ENCODE data around the gene MATCAP1. TPM values are rescaled to one million over a fixed set of nuclear protein-coding genes. Genes with fewer than 3 reads are reported as not detected.

The MATCAP1 gene
- total RNA-seq, 1 experiment from 2014 or later, result 7.0 TPM

- DNase-seq (ENCODE audit: low read depth), result no peak
These were observed 38.8 kb downstream of the MATCAP1 start for GRCh38 chr16:67144943-67145342.

- DNase-seq (ENCODE audit: low read depth), result no peak
These were observed 41.4 kb downstream of the MATCAP1 start for GRCh38 chr16:67142342-67142741.

- no peak for DNase-seq (ENCODE audit: low read depth)
These were observed 42.4 kb downstream of the MATCAP1 start for GRCh38 chr16:67141391-67141790.

- no peak for DNase-seq (ENCODE audit: low read depth)
These were observed 46.2 kb downstream of the MATCAP1 start for GRCh38 chr16:67137605-67138004.

- DNase-seq (ENCODE audit: low read depth), result no peak
These were observed 54.3 kb downstream of the MATCAP1 start for GRCh38 chr16:67129422-67129821.

- DNase-seq (ENCODE audit: low read depth), result no peak
These were observed 54.9 kb downstream of the MATCAP1 start for GRCh38 chr16:67128887-67129286.

GRCh38 chr16:67128417-67128816, 55.3 kb downstream of the MATCAP1 start:
- DNase-seq (ENCODE audit: low read depth), result no peak

Small RNA genes lying within 50 kb of the gene (small RNA-seq; reads per million reads assigned to genes)
- not detected for gene MIR328

Other genes with a start within 250 kb of the MATCAP1 start
- gene CIAO2B, start 249.6 kb downstream of the MATCAP1 start, total RNA-seq (2014; rRNA removed; shearing (Covaris generic)), result 230 and 244 TPM in 2 replicates
- 19.3 and 24.0 TPM in 2 replicates for gene CES2, start 248.4 kb downstream of the MATCAP1 start, total RNA-seq (2014; rRNA removed; shearing (Covaris generic))
- gene CES3, start 222.7 kb downstream of the MATCAP1 start, total RNA-seq (2014; rRNA removed; shearing (Covaris generic)), result 0.53 and 1.2 TPM in 2 replicates
- gene CES4A, start 195.4 kb downstream of the MATCAP1 start, total RNA-seq (2014; rRNA removed; shearing (Covaris generic)), result not detected in 2 replicates
- gene CBFB, start 154.8 kb downstream of the MATCAP1 start, total RNA-seq (2014; rRNA removed; shearing (Covaris generic)), result 62.7 and 93.7 TPM in 2 replicates
- gene PHAF1, start 74.0 kb downstream of the MATCAP1 start, total RNA-seq (2014; rRNA removed; shearing (Covaris generic)), result 12.1 and 23.8 TPM in 2 replicates
- 2.8 and 5.6 TPM in 2 replicates for gene B3GNT9, start 33.0 kb downstream of the MATCAP1 start, total RNA-seq (2014; rRNA removed; shearing (Covaris generic))
- gene TRADD, start 24.1 kb downstream of the MATCAP1 start, total RNA-seq (2014; rRNA removed; shearing (Covaris generic)), result 10.9 and 13.7 TPM in 2 replicates
- gene FBXL8, start 24.0 kb downstream of the MATCAP1 start, total RNA-seq (2014; rRNA removed; shearing (Covaris generic)), result 10.3 and 12.8 TPM in 2 replicates
- gene HSF4, start 19.2 kb downstream of the MATCAP1 start, total RNA-seq (2014; rRNA removed; shearing (Covaris generic)), result 9.0 and 11.0 TPM in 2 replicates
- 18.4 and 22.8 TPM in 2 replicates for gene NOL3, start 13.4 kb downstream of the MATCAP1 start, total RNA-seq (2014; rRNA removed; shearing (Covaris generic))
- 1.1 and 1.6 TPM in 2 replicates for gene EXOC3L1, start 6.2 kb upstream of the MATCAP1 start, total RNA-seq (2014; rRNA removed; shearing (Covaris generic))
- gene E2F4, start 8.2 kb upstream of the MATCAP1 start, total RNA-seq (2014; rRNA removed; shearing (Covaris generic)), result 201 and 230 TPM in 2 replicates
- gene ELMO3, start 15.2 kb upstream of the MATCAP1 start, total RNA-seq (2014; rRNA removed; shearing (Covaris generic)), result 2.6 and 3.0 TPM in 2 replicates
- 39.4 and 50.3 TPM in 2 replicates for gene TMEM208, start 43.2 kb upstream of the MATCAP1 start, total RNA-seq (2014; rRNA removed; shearing (Covaris generic))
- 54.8 and 65.1 TPM in 2 replicates for gene FHOD1, start 63.5 kb upstream of the MATCAP1 start, total RNA-seq (2014; rRNA removed; shearing (Covaris generic))
- 0.57 and 1.9 TPM in 2 replicates for gene SLC9A5, start 65.0 kb upstream of the MATCAP1 start, total RNA-seq (2014; rRNA removed; shearing (Covaris generic))
- 1.8 and 3.7 TPM in 2 replicates for gene PLEKHG4, start 95.6 kb upstream of the MATCAP1 start, total RNA-seq (2014; rRNA removed; shearing (Covaris generic))
- gene KCTD19, start 142.8 kb upstream of the MATCAP1 start, total RNA-seq (2014; rRNA removed; shearing (Covaris generic)), result not detected in 2 replicates
- not detected in 2 replicates for gene LRRC36, start 142.9 kb upstream of the MATCAP1 start, total RNA-seq (2014; rRNA removed; shearing (Covaris generic))
- not detected in 2 replicates for gene TPPP3, start 209.5 kb upstream of the MATCAP1 start, total RNA-seq (2014; rRNA removed; shearing (Covaris generic))
- 2.6 and 4.1 TPM in 2 replicates for gene ZDHHC1, start 232.5 kb upstream of the MATCAP1 start, total RNA-seq (2014; rRNA removed; shearing (Covaris generic))
- gene HSD11B2, start 247.2 kb upstream of the MATCAP1 start, total RNA-seq (2014; rRNA removed; shearing (Covaris generic)), result 0.94 and 1.0 TPM in 2 replicates

All from HT1080 (cell line).